Liver (tissue), 9 donors: Measurements from ENCODE around the gene CFAP61. TPM values are rescaled to one million over a fixed set of nuclear protein-coding genes. Genes with fewer than 3 reads are reported as not detected.

Experiments
- DNase-seq: peaks from one replicate; pipeline ENCODE4 v3.0.0-alpha.2; 2017; ENCODE audit warnings: low spot score
- H3K27ac ChIP-seq, 2 donors: one replicate each; pipeline ENCODE4 v1.7.0; 2013; ENCODE audit warnings: inconsistent platforms in 2 of 2, low read length in 2 of 2, control low read depth in 1 of 2, low read depth in 1 of 2, mild to moderate bottlenecking in 1 of 2
- H3K27me3 ChIP-seq, 4 donors: one replicate each; pipeline versions ENCODE4 v1.6.1 to v1.7.0; 2013; ENCODE audit warnings: low read length in 3 of 4, inconsistent platforms in 1 of 4, mild to moderate bottlenecking in 1 of 4, moderate library complexity in 1 of 4; ENCODE audit not compliant: control insufficient read depth in 4 of 4, insufficient read depth in 4 of 4
- H3K36me3 ChIP-seq, 4 donors: one replicate each; pipeline versions ENCODE4 v1.6.1 to v1.7.0; 2013; ENCODE audit warnings: low read length in 3 of 4, mild to moderate bottlenecking in 3 of 4, low read depth in 1 of 4, moderate library complexity in 1 of 4; ENCODE audit not compliant: control insufficient read depth in 4 of 4, insufficient read depth in 3 of 4
- H3K4me1 ChIP-seq, 4 donors: one replicate each; pipeline versions ENCODE4 v1.6.1 to v1.7.0; 2013; ENCODE audit warnings: low read length in 3 of 4, mild to moderate bottlenecking in 3 of 4, moderate library complexity in 1 of 4; ENCODE audit not compliant: control insufficient read depth in 4 of 4, insufficient read depth in 4 of 4
- H3K4me3 ChIP-seq, 3 donors: one replicate each; pipeline versions ENCODE4 v1.6.1 to v1.7.0; 2013; ENCODE audit warnings: low read length in 3 of 3, control low read depth in 1 of 3, low read depth in 1 of 3, mild to moderate bottlenecking in 1 of 3
- H3K9ac ChIP-seq, 2 donors: one replicate each; pipeline ENCODE4 v1.7.0; 2013; ENCODE audit warnings: low read length in 2 of 2, mild to moderate bottlenecking in 2 of 2, moderate library complexity in 2 of 2, control low read depth in 1 of 2, low read depth in 1 of 2
- H3K9me3 ChIP-seq, 4 donors: one replicate each; pipeline versions ENCODE4 v1.6.1 to v1.7.0; 2013; ENCODE audit warnings: low read length in 3 of 4; ENCODE audit not compliant: control insufficient read depth in 4 of 4
- EGR1 ChIP-seq, 2 donors: IDR thresholded peaks; 2 replicates each; pipeline ENCODE4 v1.6.1; 2016 to 2018; ENCODE audit warnings: antibody characterized with exemption in 2 of 2, low read depth in 2 of 2
- FOXA1 ChIP-seq: IDR thresholded peaks from 2 replicates; pipeline ENCODE4 v1.6.1; 2016; ENCODE audit warnings: antibody characterized with exemption
- FOXA2 ChIP-seq: IDR thresholded peaks from 2 replicates; pipeline ENCODE4 v1.6.1; 2016; ENCODE audit warnings: antibody characterized with exemption
- GABPA ChIP-seq, 2 donors: IDR thresholded peaks in 1 of 2; conservative IDR thresholded peaks in 1 of 2; 2 replicates each; pipeline ENCODE4 v1.6.1; 2016; ENCODE audit warnings: antibody characterized with exemption in 2 of 2, mild to moderate bottlenecking in 1 of 2, moderate library complexity in 1 of 2
- HNF4A ChIP-seq, 2 donors: conservative IDR thresholded peaks; 2 replicates each; pipeline ENCODE4 v1.6.1; 2016; ENCODE audit warnings: antibody characterized with exemption in 2 of 2, mild to moderate bottlenecking in 2 of 2
- HNF4G ChIP-seq: IDR thresholded peaks from 2 replicates; pipeline ENCODE4 v1.6.1; 2016; ENCODE audit warnings: antibody characterized with exemption
- JUND ChIP-seq, 2 donors: IDR thresholded peaks; 2 replicates each; pipeline ENCODE4 v1.6.1; 2016; ENCODE audit warnings: antibody characterized with exemption in 2 of 2
- NR2F2 ChIP-seq: IDR thresholded peaks from 2 replicates; pipeline ENCODE4 v1.6.1; 2016; ENCODE audit warnings: antibody characterized with exemption
- RAD21 ChIP-seq, 2 donors: IDR thresholded peaks; 2 replicates each; pipeline ENCODE4 v1.6.1; 2016; ENCODE audit warnings: antibody characterized with exemption in 2 of 2, mild to moderate bottlenecking in 2 of 2
- RXRA ChIP-seq, 2 donors: IDR thresholded peaks; 2 replicates each; pipeline ENCODE4 v1.6.1; 2017 to 2018; ENCODE audit warnings: antibody characterized with exemption in 2 of 2, mild to moderate bottlenecking in 1 of 2
- SP1 ChIP-seq: IDR thresholded peaks from 2 replicates; pipeline ENCODE4 v1.6.1; 2018; ENCODE audit warnings: antibody characterized with exemption, mild to moderate bottlenecking
- TAF1 ChIP-seq: conservative IDR thresholded peaks from 2 replicates; pipeline ENCODE4 v1.6.1; 2016; ENCODE audit warnings: antibody characterized with exemption, mild to moderate bottlenecking
- YY1 ChIP-seq: IDR thresholded peaks from 2 replicates; pipeline ENCODE4 v1.6.1; 2016; ENCODE audit warnings: antibody characterized with exemption, mild to moderate bottlenecking
- WGBS: extraction: QIAGEN DNeasy Blood & Tissue Kit; methylation state at CpG from one replicate; pipeline ENCODE4 v1.1.7; 2013; 5-methylcytosine and 5-hydroxymethylcytosine counted together
- polyA plus RNA-seq, 2 donors: library from polyadenylated mRNA; stranded (reverse) in 1 of 2; unstranded in 1 of 2; fragments of 200-250 nt in 1 of 2; fragments of >200 nt in 1 of 2; fragmentation: Nextera tagmentation in 1 of 2; extraction: Ambion mirVana in 1 of 2; gene quantifications; one replicate each; pipeline versions ENCODE4 v1.2.1 to v1.2.3, GENCODE V29; 2013 to 2015
- total RNA-seq, 2 donors: library from RNA; depleted of rRNA; stranded (reverse); fragments of >200 nt; gene quantifications; one replicate each; pipeline ENCODE4 v1.2.3, GENCODE V29; 2014
- TF ChIP-seq, protein P1 (sequence below): IDR thresholded peaks from 2 replicates; pipeline ENCODE4 v1.6.1; 2016; ENCODE audit warnings: antibody characterized with exemption
- TF ChIP-seq, protein P2 (sequence below): fragments of 150-350 bp; IDR thresholded peaks from 2 replicates; pipeline ENCODE4 v1.5.1; 2017; ENCODE audit warnings: improper control_type of control experiment, low read depth, low read length; ENCODE audit not compliant: missing input control
- TF ChIP-seq, protein P3 (sequence below): IDR thresholded peaks from 2 replicates; pipeline ENCODE4 v1.6.1; 2016; ENCODE audit warnings: antibody characterized with exemption, mild to moderate bottlenecking
- TF ChIP-seq, protein P4 (sequence below): IDR thresholded peaks from 2 replicates; pipeline ENCODE4 v1.6.1; 2016; ENCODE audit warnings: antibody characterized with exemption
- TF ChIP-seq, protein P5 (sequence below): IDR thresholded peaks from 2 replicates; pipeline ENCODE4 v1.6.1; 2016; ENCODE audit warnings: antibody characterized with exemption
- donor health status: healthy.
- donor health status: healthy.
- donor health status: healthy.
- donor health status: healthy.
- donor health status: healthy.

Gene CFAP61
- total and polyA plus RNA-seq, 4 donors = 0.05 TPM; not detected in 3

DNA sequence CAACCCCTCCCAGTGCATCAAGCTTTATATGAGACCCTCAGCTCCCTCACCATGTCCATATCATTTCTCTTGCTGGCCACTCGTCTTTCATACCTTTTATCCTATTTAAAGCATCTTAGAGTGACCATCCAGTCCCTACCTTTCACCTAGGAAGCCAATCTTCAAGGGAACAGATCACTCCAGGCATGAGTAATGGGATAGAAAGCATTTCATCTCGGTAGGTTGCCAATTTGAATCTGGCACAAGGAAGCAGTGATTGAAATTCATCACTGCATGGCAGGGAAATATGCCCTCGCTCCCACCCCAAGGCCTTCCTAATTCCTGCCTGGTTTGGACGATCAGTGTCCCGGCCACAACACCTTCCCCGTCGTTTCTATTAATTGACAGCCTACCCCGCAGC lies 150.4 kb downstream of the CFAP61 start:
- H3K36me3 ChIP-seq = no peaks in the 10 kb centered on the region
- 81% methylated on average over 8 of the region's 8 CpGs for WGBS
- H3K9me3 ChIP-seq = no peaks in the 10 kb centered on the region
- no peak overlapping the region for H3K9ac ChIP-seq
- DNase-seq = no peak
- no peak overlapping the region for H3K27ac ChIP-seq
- no peak overlapping the region for H3K4me3 ChIP-seq
- peaks cover 0 to 3% (median 1%) of the 10 kb centered on the region in 4 donors for H3K4me1 ChIP-seq
- no peak for TF ChIP-seq FOXA2
- TF ChIP-seq HNF4G = no peak
- TF ChIP-seq RXRA (IDR thresholded peaks at IDR 0.05) = no peak
- H3K27me3 ChIP-seq = peaks cover 0 to 9% (median 0%) of the 10 kb centered on the region in 4 donors

DNA sequence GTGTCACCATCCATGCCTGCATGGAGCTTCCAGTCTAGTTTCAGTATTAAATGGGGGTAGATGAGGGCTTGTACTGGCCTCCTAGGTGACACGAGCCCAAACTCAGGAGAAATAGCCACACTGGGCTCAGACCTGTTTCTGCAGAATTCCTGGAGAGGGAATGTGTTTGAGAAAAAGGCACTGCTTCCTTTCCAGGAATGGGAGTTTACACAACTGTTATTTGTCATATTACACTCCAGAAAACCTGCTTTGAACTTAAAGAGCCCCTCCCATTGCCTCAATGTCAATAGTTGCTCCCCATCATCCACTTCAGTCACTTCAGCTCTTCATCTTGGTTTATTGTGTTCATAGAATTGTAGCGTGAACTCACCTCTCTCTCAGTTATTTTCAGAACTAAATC lies 151.5 kb downstream of the CFAP61 start:
- DNase-seq = no peak
- TF ChIP-seq JUND (IDR thresholded peaks at IDR 0.05) (no peak), RAD21 (IDR thresholded peaks at IDR 0.05) (no peak), YY1 (no peak), SP1 (no peak), HNF4A (conservative IDR thresholded peaks at IDR 0.05) (no peak), HNF4G (no peak), RXRA (IDR thresholded peaks at IDR 0.05) (no peak), TAF1 (no peak), NR2F2 (no peak), FOXA2 (no peak), GABPA (IDR thresholded peaks at IDR 0.05 in 1 of 2, conservative IDR thresholded peaks at IDR 0.05 in 1 of 2) (no peak), FOXA1 (no peak), EGR1 (IDR thresholded peaks at IDR 0.05; ENCODE audit: low read depth in 2 of 2) (no peak)
- TF ChIP-seq, protein P1, sequence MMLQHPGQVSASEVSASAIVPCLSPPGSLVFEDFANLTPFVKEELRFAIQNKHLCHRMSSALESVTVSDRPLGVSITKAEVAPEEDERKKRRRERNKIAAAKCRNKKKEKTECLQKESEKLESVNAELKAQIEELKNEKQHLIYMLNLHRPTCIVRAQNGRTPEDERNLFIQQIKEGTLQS = no peak
- TF ChIP-seq, protein P2, sequence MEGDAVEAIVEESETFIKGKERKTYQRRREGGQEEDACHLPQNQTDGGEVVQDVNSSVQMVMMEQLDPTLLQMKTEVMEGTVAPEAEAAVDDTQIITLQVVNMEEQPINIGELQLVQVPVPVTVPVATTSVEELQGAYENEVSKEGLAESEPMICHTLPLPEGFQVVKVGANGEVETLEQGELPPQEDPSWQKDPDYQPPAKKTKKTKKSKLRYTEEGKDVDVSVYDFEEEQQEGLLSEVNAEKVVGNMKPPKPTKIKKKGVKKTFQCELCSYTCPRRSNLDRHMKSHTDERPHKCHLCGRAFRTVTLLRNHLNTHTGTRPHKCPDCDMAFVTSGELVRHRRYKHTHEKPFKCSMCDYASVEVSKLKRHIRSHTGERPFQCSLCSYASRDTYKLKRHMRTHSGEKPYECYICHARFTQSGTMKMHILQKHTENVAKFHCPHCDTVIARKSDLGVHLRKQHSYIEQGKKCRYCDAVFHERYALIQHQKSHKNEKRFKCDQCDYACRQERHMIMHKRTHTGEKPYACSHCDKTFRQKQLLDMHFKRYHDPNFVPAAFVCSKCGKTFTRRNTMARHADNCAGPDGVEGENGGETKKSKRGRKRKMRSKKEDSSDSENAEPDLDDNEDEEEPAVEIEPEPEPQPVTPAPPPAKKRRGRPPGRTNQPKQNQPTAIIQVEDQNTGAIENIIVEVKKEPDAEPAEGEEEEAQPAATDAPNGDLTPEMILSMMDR = no peak
- TF ChIP-seq, protein P3, sequence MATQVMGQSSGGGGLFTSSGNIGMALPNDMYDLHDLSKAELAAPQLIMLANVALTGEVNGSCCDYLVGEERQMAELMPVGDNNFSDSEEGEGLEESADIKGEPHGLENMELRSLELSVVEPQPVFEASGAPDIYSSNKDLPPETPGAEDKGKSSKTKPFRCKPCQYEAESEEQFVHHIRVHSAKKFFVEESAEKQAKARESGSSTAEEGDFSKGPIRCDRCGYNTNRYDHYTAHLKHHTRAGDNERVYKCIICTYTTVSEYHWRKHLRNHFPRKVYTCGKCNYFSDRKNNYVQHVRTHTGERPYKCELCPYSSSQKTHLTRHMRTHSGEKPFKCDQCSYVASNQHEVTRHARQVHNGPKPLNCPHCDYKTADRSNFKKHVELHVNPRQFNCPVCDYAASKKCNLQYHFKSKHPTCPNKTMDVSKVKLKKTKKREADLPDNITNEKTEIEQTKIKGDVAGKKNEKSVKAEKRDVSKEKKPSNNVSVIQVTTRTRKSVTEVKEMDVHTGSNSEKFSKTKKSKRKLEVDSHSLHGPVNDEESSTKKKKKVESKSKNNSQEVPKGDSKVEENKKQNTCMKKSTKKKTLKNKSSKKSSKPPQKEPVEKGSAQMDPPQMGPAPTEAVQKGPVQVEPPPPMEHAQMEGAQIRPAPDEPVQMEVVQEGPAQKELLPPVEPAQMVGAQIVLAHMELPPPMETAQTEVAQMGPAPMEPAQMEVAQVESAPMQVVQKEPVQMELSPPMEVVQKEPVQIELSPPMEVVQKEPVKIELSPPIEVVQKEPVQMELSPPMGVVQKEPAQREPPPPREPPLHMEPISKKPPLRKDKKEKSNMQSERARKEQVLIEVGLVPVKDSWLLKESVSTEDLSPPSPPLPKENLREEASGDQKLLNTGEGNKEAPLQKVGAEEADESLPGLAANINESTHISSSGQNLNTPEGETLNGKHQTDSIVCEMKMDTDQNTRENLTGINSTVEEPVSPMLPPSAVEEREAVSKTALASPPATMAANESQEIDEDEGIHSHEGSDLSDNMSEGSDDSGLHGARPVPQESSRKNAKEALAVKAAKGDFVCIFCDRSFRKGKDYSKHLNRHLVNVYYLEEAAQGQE = no peak
- TF ChIP-seq, protein P4, sequence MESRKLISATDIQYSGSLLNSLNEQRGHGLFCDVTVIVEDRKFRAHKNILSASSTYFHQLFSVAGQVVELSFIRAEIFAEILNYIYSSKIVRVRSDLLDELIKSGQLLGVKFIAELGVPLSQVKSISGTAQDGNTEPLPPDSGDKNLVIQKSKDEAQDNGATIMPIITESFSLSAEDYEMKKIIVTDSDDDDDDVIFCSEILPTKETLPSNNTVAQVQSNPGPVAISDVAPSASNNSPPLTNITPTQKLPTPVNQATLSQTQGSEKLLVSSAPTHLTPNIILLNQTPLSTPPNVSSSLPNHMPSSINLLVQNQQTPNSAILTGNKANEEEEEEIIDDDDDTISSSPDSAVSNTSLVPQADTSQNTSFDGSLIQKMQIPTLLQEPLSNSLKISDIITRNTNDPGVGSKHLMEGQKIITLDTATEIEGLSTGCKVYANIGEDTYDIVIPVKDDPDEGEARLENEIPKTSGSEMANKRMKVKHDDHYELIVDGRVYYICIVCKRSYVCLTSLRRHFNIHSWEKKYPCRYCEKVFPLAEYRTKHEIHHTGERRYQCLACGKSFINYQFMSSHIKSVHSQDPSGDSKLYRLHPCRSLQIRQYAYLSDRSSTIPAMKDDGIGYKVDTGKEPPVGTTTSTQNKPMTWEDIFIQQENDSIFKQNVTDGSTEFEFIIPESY = no peak
- TF ChIP-seq, protein P5, sequence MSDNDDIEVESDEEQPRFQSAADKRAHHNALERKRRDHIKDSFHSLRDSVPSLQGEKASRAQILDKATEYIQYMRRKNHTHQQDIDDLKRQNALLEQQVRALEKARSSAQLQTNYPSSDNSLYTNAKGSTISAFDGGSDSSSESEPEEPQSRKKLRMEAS = no peak
- Histone ChIP-seq H3K4me3 (no peak overlapping the region), H3K27ac (no peak overlapping the region), H3K36me3 (no peaks in the 10 kb centered on the region), H3K27me3 (peaks cover 0 to 9% (median 0%) of the 10 kb centered on the region in 4 donors), H3K9ac (no peak overlapping the region), H3K9me3 (no peaks in the 10 kb centered on the region), H3K4me1 (peaks cover 0 to 3% (median 1%) of the 10 kb centered on the region in 4 donors)
- WGBS = 78% methylated on average over 2 of the region's 2 CpGs
